Peyer's patch (tissue), 4 donors: Measurements from ENCODE around the gene EREG. TPM values are rescaled to one million over a fixed set of nuclear protein-coding genes. Genes with fewer than 3 reads are reported as not detected.
"Not testable (repeated sequence)": the region's sequence is repeated elsewhere in the genome, so short reads cannot be mapped to it uniquely, and the experiment has no call there.

Experiments
- DNase-seq, 3 donors: peaks; one replicate each; pipeline ENCODE4 v3.0.0-alpha.2; 2017 to 2019
- H3K27ac ChIP-seq, 4 donors: fragments of 200-600 bp; sonication (generic); one replicate each; pipeline ENCODE4 v1.5.1; 2016 to 2019
- H3K27me3 ChIP-seq, 2 donors: fragments of 200-600 bp; sonication (generic); one replicate each; pipeline ENCODE4 v1.5.1; 2019
- H3K36me3 ChIP-seq, 3 donors: fragments of 200-600 bp; sonication (generic); one replicate each; pipeline ENCODE4 v1.5.1; 2016 to 2019
- H3K4me1 ChIP-seq, 4 donors: fragments of 200-600 bp; sonication (generic); one replicate each; pipeline ENCODE4 v1.5.1; 2016 to 2019
- H3K4me3 ChIP-seq, 4 donors: fragments of 200-600 bp; sonication (generic); 1 replicate in 3 of 4; 2 replicates in 1 of 4; pipeline ENCODE4 v1.5.1; 2016 to 2019; ENCODE audit warnings: mild to moderate bottlenecking in 1 of 4
- H3K9me3 ChIP-seq, 4 donors: fragments of 200-600 bp; sonication (generic); one replicate each; pipeline ENCODE4 v1.5.1; 2016 to 2019; ENCODE audit warnings: mild to moderate bottlenecking in 1 of 4
- CTCF ChIP-seq, 6 experiments: fragments of 450-650 bp in 4 of 6; fragments of 200-600 bp in 2 of 6; sonication (generic) in 1 of 6; IDR thresholded peaks; one replicate each; pipeline ENCODE4 v1.5.1; 2017 to 2019; ENCODE audit warnings: antibody characterized with exemption in 6 of 6, mild to moderate bottlenecking in 3 of 6, moderate library complexity in 1 of 6
- POLR2A ChIP-seq, 2 donors: fragments of 450-650 bp; IDR thresholded peaks; one replicate each; pipeline ENCODE4 v1.5.1; 2017; ENCODE audit warnings: antibody characterized with exemption in 2 of 2, mild to moderate bottlenecking in 2 of 2, moderate library complexity in 2 of 2
- total RNA-seq, 4 donors: library from RNA; depleted of rRNA; stranded (reverse); fragments of >200 nt; gene quantifications; one replicate each; pipeline ENCODE4 v1.1.0, GENCODE V29; 2016

Gene EREG
- total RNA-seq, 4 donors from 2014 or later, result 1.1 to 2.8 (median 1.7) TPM; not detected in 1

GRCh38 chr4:74334636-74335035 is 30.3 kb upstream of the EREG start:
- Histone ChIP-seq H3K27me3 (no peaks in the 10 kb centered on the region), H3K27ac (no peak overlapping the region), H3K4me3 (no peak overlapping the region), H3K4me1 (no peaks in the 10 kb centered on the region), H3K36me3 (no peaks in the 10 kb centered on the region), H3K9me3 (no peaks in the 10 kb centered on the region)
- TF ChIP-seq CTCF (IDR thresholded peaks at IDR 0.05) (no peak), POLR2A (IDR thresholded peaks at IDR 0.05) (no peak)
- DNase-seq, result no peak

GRCh38 chr4:74335341-74336021 is 29.5 kb upstream of the EREG start:
- Histone ChIP-seq H3K9me3 (no peaks in the 10 kb centered on the region), H3K4me3 (no peak overlapping the region), H3K27me3 (no peaks in the 10 kb centered on the region), H3K36me3 (no peaks in the 10 kb centered on the region), H3K4me1 (no peaks in the 10 kb centered on the region), H3K27ac (no peak overlapping the region)
- no peak for DNase-seq
- TF ChIP-seq CTCF (IDR thresholded peaks at IDR 0.05), result no peak
- TF ChIP-seq POLR2A (IDR thresholded peaks at IDR 0.05), result no peak

GRCh38 chr4:74338792-74339333 is 26.1 kb upstream of the EREG start:
- no peaks in the 10 kb centered on the region for H3K36me3 ChIP-seq
- no peaks in the 10 kb centered on the region for H3K4me1 ChIP-seq
- H3K4me3 ChIP-seq, result no peak overlapping the region
- peaks cover 0 to 4% (median 2%) of the 10 kb centered on the region in 4 donors for H3K9me3 ChIP-seq
- no peaks in the 10 kb centered on the region for H3K27me3 ChIP-seq
- TF ChIP-seq CTCF (IDR thresholded peaks at IDR 0.05) (no peak), POLR2A (IDR thresholded peaks at IDR 0.05) (no peak)
- H3K27ac ChIP-seq, result no peak overlapping the region
- DNase-seq, result no peak

GRCh38 chr4:74339501-74339900 is 25.4 kb upstream of the EREG start:
- H3K9me3 ChIP-seq, result peaks cover 0 to 10% (median 5%) of the 10 kb centered on the region in 4 donors
- no peak for DNase-seq
- H3K27me3 ChIP-seq, result no peaks in the 10 kb centered on the region
- TF ChIP-seq CTCF (IDR thresholded peaks at IDR 0.05), result no peak
- no peak for TF ChIP-seq POLR2A (IDR thresholded peaks at IDR 0.05)
- no peak overlapping the region for H3K27ac ChIP-seq
- no peaks in the 10 kb centered on the region for H3K4me1 ChIP-seq
- H3K4me3 ChIP-seq, result no peak overlapping the region
- no peaks in the 10 kb centered on the region for H3K36me3 ChIP-seq

GRCh38 chr4:74340421-74340820 is 24.5 kb upstream of the EREG start:
- H3K27ac ChIP-seq, H3K36me3 ChIP-seq, H3K4me1 ChIP-seq, H3K27me3 ChIP-seq, DNase-seq, H3K4me3 ChIP-seq: not testable (repeated sequence)
- H3K9me3 ChIP-seq, result peaks cover 0 to 12% (median 5%) of the 10 kb centered on the region in 4 donors

- Histone ChIP-seq H3K9me3 (peaks cover 0 to 12% (median 5%) of the 10 kb centered on the region in 4 donors), H3K27me3 (no peaks in the 10 kb centered on the region), H3K4me3 (no peak overlapping the region), H3K4me1 (no peaks in the 10 kb centered on the region), H3K36me3 (no peaks in the 10 kb centered on the region), H3K27ac (no peak overlapping the region)
- TF ChIP-seq POLR2A (IDR thresholded peaks at IDR 0.05) (no peak), CTCF (IDR thresholded peaks at IDR 0.05) (no peak)
- DNase-seq, result no peak
These were observed 20.9 kb upstream of the EREG start for GRCh38 chr4:74344031-74344430.
